DLD1 (cell line): ENCODE data around the gene SLC11A1.

ENCODE experiments used
- in situ Hi-C: cut with HindIII; loops from 2 replicates; pipeline ENCODE4 v1.10.0; 2017; ENCODE audit warnings: low sequenced_read_pairs

The SLC11A1 gene

GRCh38 chr2:218381916-218382366, at the start of gene SLC11A1:
Gene SLC11A1 (plus strand): TSS chr2:218382273. CDS start chr2:218382369, 96 bp downstream.
- in situ Hi-C loops, result no loop called here

GRCh38 chr2:218332288-218332687, 49.8 kb upstream of the SLC11A1 start:
- in situ Hi-C loops, result no loop called here

- in situ Hi-C loops, result no loop called here
Measured at GRCh38 chr2:218332920-218333645, 49.0 kb upstream of the SLC11A1 start.

GRCh38 chr2:218334531-218334930, 47.5 kb upstream of the SLC11A1 start:
- in situ Hi-C loops, result no loop called here

- in situ Hi-C loops, result no loop called here
Measured at GRCh38 chr2:218340656-218341055, 41.4 kb upstream of the SLC11A1 start.

- in situ Hi-C loops, result no loop called here
Measured at GRCh38 chr2:218341381-218341780, 40.7 kb upstream of the SLC11A1 start.

- in situ Hi-C loops, result no loop called here
Measured at GRCh38 chr2:218342837-218343236, 39.2 kb upstream of the SLC11A1 start.

GRCh38 chr2:218343591-218343990, 38.5 kb upstream of the SLC11A1 start:
- in situ Hi-C loops, result no loop called here

- in situ Hi-C loops, result no loop called here
Measured at GRCh38 chr2:218344090-218344754, 37.9 kb upstream of the SLC11A1 start.

GRCh38 chr2:218344755-218345417, 37.2 kb upstream of the SLC11A1 start:
- in situ Hi-C loops, result no loop called here

GRCh38 chr2:218345491-218346236, 36.4 kb upstream of the SLC11A1 start:
- in situ Hi-C loops, result no loop called here

- in situ Hi-C loops, result no loop called here
Measured at GRCh38 chr2:218347172-218347571, 34.9 kb upstream of the SLC11A1 start.

GRCh38 chr2:218354045-218354444, 28.0 kb upstream of the SLC11A1 start:
- in situ Hi-C loops, result no loop called here

GRCh38 chr2:218354850-218355443, 27.1 kb upstream of the SLC11A1 start:
- in situ Hi-C loops, result no loop called here

GRCh38 chr2:218357236-218358177, 24.6 kb upstream of the SLC11A1 start:
- in situ Hi-C loops, result no loop called here

- in situ Hi-C loops, result no loop called here
Measured at GRCh38 chr2:218360453-218360852, 21.6 kb upstream of the SLC11A1 start.

GRCh38 chr2:218362606-218363005, 19.5 kb upstream of the SLC11A1 start:
- in situ Hi-C loops, result no loop called here

GRCh38 chr2:218363736-218364135, 18.3 kb upstream of the SLC11A1 start:
- in situ Hi-C loops, result no loop called here

GRCh38 chr2:218364196-218364595, 17.9 kb upstream of the SLC11A1 start:
- in situ Hi-C loops, result no loop called here
